Breast epithelium (tissue), 3 donors: ENCODE results near the gene PTPN4.

Source experiments
- POLR2A ChIP-seq: fragments of 450-650 bp; IDR thresholded peaks from one replicate; pipeline ENCODE4 v1.6.1; 2016; ENCODE audit warnings: antibody characterized with exemption, mild to moderate bottlenecking, moderate library complexity
- TF ChIP-seq, protein P1 (sequence below), 3 donors: fragments of 450-650 bp; IDR thresholded peaks; one replicate each; pipeline ENCODE4 v1.5.1; 2016 to 2017; ENCODE audit warnings: antibody characterized with exemption in 3 of 3, mild to moderate bottlenecking in 3 of 3, moderate library complexity in 3 of 3

DNA sequence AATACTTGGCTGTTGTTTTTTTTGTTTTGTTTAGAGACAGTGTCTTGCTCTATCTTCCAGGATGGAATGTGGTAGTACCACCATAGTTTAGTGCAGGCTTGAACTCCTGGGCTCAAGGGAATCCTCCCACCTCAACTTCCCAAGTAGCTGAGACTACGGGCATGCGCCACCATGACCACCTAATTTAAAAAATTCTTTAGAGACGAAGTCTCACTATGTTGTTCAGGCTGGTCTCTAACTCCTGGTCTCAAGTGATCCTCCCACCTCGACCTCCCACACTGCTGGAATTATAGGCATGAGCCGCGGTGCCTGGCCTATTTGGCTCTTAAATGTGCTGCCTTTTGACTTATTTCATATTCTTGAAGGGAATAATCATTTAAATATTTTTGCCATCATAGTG, 60.1 kb downstream of the PTPN4 start:
- no peak for TF ChIP-seq POLR2A
- TF ChIP-seq, protein P1, sequence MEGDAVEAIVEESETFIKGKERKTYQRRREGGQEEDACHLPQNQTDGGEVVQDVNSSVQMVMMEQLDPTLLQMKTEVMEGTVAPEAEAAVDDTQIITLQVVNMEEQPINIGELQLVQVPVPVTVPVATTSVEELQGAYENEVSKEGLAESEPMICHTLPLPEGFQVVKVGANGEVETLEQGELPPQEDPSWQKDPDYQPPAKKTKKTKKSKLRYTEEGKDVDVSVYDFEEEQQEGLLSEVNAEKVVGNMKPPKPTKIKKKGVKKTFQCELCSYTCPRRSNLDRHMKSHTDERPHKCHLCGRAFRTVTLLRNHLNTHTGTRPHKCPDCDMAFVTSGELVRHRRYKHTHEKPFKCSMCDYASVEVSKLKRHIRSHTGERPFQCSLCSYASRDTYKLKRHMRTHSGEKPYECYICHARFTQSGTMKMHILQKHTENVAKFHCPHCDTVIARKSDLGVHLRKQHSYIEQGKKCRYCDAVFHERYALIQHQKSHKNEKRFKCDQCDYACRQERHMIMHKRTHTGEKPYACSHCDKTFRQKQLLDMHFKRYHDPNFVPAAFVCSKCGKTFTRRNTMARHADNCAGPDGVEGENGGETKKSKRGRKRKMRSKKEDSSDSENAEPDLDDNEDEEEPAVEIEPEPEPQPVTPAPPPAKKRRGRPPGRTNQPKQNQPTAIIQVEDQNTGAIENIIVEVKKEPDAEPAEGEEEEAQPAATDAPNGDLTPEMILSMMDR (IDR thresholded peaks at IDR 0.05): no peak
